Right lobe of liver (tissue), 6 donors: ENCODE data around the gene CTSD. TPM values are rescaled to one million over a fixed set of nuclear protein-coding genes. Genes with fewer than 3 reads are reported as not detected.
A peak's percentile ranks its signal among the peaks of the same experiment; 100 is the strongest.

Source experiments
- ATAC-seq, 4 donors: fragments of 200-7000 bp; cut with Tn5 transposase; one replicate each; pipeline ENCODE4 v1.9.1; 2020; ENCODE audit warnings: mild to moderate bottlenecking in 4 of 4, moderate library complexity in 4 of 4
- DNase-seq, 3 donors: peaks; one replicate each; pipeline ENCODE4 v3.0.0-alpha.2; 2020
- H3K27ac ChIP-seq, 3 donors: fragments of 200-600 bp; one replicate each; pipeline ENCODE4 v1.8.0; 2022
- H3K27me3 ChIP-seq, 2 donors: fragments of 200-600 bp; one replicate each; pipeline ENCODE4 v1.8.0; 2022
- H3K36me3 ChIP-seq, 4 donors: fragments of 200-600 bp; sonication (generic) in 1 of 4; one replicate each; pipeline versions ENCODE4 v1.5.1 to v1.8.0; 2017 to 2022; ENCODE audit warnings: control low read depth in 1 of 4
- H3K4me1 ChIP-seq, 4 donors: fragments of 200-600 bp; sonication (generic) in 1 of 4; one replicate each; pipeline versions ENCODE4 v1.5.1 to v1.8.0; 2017 to 2022; ENCODE audit warnings: control low read depth in 1 of 4
- H3K4me3 ChIP-seq, 3 donors: fragments of 200-600 bp; one replicate each; pipeline ENCODE4 v1.8.0; 2022
- H3K9me3 ChIP-seq, 4 donors: fragments of 200-600 bp; sonication (generic) in 1 of 4; one replicate each; pipeline versions ENCODE4 v1.5.1 to v1.8.0; 2017 to 2022; ENCODE audit warnings: control low read depth in 1 of 4
- CTCF ChIP-seq, 4 donors: fragments of 200-600 bp in 3 of 4; fragments of 450-650 bp in 1 of 4; IDR thresholded peaks; one replicate each; pipeline versions ENCODE4 v1.5.1 to v1.8.0; 2016 to 2022; ENCODE audit warnings: antibody characterized with exemption in 4 of 4, mild to moderate bottlenecking in 2 of 4
- POLR2A ChIP-seq: fragments of 450-650 bp; IDR thresholded peaks from one replicate; pipeline ENCODE4 v1.6.1; 2017; ENCODE audit warnings: antibody characterized with exemption, mild to moderate bottlenecking
- WGBS: methylation state at CpG from one replicate; pipeline ENCODE4 v1.1.6; 2018; ENCODE audit warnings: low coverage, low lambda C conversion rate; ENCODE audit not compliant: insufficient coverage; ENCODE audit errors: missing lambda C conversion rate; 5-methylcytosine and 5-hydroxymethylcytosine counted together
- intact Hi-C, 2 donors: fragments of 100-400 bp; cut with DNase I; formaldehyde crosslinking; loops; one replicate each; pipeline versions ENCODE4 v1.11.2 to v1.14.1; 2022
- total RNA-seq, 6 experiments: library from RNA; depleted of rRNA in 2 of 6; stranded (reverse); fragments of >200 nt in 2 of 6; fragmentation: NEBNext Ultra II Directional in 3 of 6; extraction: Animal tissue kit (Norgen Biotek cat#: 25700) in 3 of 6; gene quantifications; one replicate each; pipeline versions ENCODE4 v1.1.0 to v1.2.4, GENCODE V29; 2016 to 2023
- donor health status: DM: no; HTN: yes; CAD: no.
- donor health status: DM: no; HTN: no; CAD: no.
- donor health status: DM: no; HTN: no; CAD: no.
- donor health status: DM: no; HTN: yes; CAD: no.
- donor health status: DM: no; HTN: yes; CAD: no.

CTSD gene
- total RNA-seq, 6 experiments from 2014 or later: 515 to 1,549 (median 1,009) TPM

GRCh38 chr11:1772270-1773130 is 8.8 kb upstream of the CTSD start:
- DNase-seq (peak; percentile 57 to 73 (median 69)), ATAC-seq (peak; percentile 60 to 79 (median 70))
- 41% methylated on average over 11 of the region's 15 CpGs for WGBS
- no peaks in the 10 kb centered on the region for H3K4me1 ChIP-seq
- no peaks in the 10 kb centered on the region for H3K9me3 ChIP-seq
- no peaks in the 10 kb centered on the region for H3K36me3 ChIP-seq
- H3K4me3 ChIP-seq: no peak overlapping the region
- H3K27me3 ChIP-seq: no peaks in the 10 kb centered on the region
- TF ChIP-seq POLR2A (no peak), CTCF (IDR thresholded peaks at IDR 0.05) (no peak)
- H3K27ac ChIP-seq: peak overlapping the region in 1 of 3 donors; percentile 33
- intact Hi-C loops: no loop called here

- H3K4me1 ChIP-seq: no peaks in the 10 kb centered on the region
- ATAC-seq (peak; percentile 31 to 58 (median 48)), DNase-seq (no peak)
- H3K27me3 ChIP-seq: no peaks in the 10 kb centered on the region
- peak overlapping the region in 1 of 3 donors; percentile 33 for H3K27ac ChIP-seq
- intact Hi-C loops: no loop called here
- H3K36me3 ChIP-seq: no peaks in the 10 kb centered on the region
- TF ChIP-seq POLR2A (no peak), CTCF (IDR thresholded peaks at IDR 0.05) (no peak)
- no peaks in the 10 kb centered on the region for H3K9me3 ChIP-seq
- WGBS: 57% methylated on average over 5 of the region's 6 CpGs
- no peak overlapping the region for H3K4me3 ChIP-seq
Measured at GRCh38 chr11:1771700-1772099, 8.0 kb upstream of the CTSD start.

- Histone ChIP-seq H3K4me1 (no peaks in the 10 kb centered on the region), H3K36me3 (no peaks in the 10 kb centered on the region), H3K27me3 (no peaks in the 10 kb centered on the region), H3K27ac (no peak overlapping the region), H3K9me3 (no peaks in the 10 kb centered on the region), H3K4me3 (no peak overlapping the region)
- TF ChIP-seq CTCF (IDR thresholded peaks at IDR 0.05) (no peak), POLR2A (no peak)
- intact Hi-C loops: no loop called here
- ATAC-seq (no peak), DNase-seq (no peak)
- 76% methylated on average over 11 of the region's 18 CpGs for WGBS
Measured at GRCh38 chr11:1771273-1771672, 7.5 kb upstream of the CTSD start.

- ATAC-seq: peak in 1 of 4 donors; percentile 11
- H3K4me3 ChIP-seq: no peak overlapping the region
- TF ChIP-seq POLR2A: no peak
- no peak for TF ChIP-seq CTCF (IDR thresholded peaks at IDR 0.05)
- H3K27me3 ChIP-seq: no peaks in the 10 kb centered on the region
- WGBS: 44% methylated on average over 5 of the region's 5 CpGs
- intact Hi-C loops: no loop called here
- no peaks in the 10 kb centered on the region for H3K4me1 ChIP-seq
- no peak overlapping the region for H3K27ac ChIP-seq
- H3K36me3 ChIP-seq: no peaks in the 10 kb centered on the region
- no peak for DNase-seq
- no peaks in the 10 kb centered on the region for H3K9me3 ChIP-seq
Measured at GRCh38 chr11:1770528-1770927, 6.8 kb upstream of the CTSD start.
